Upper lobe of left lung (tissue), 6 donors: ENCODE data around the gene PXMP4. TPM values are rescaled to one million over a fixed set of nuclear protein-coding genes. Genes with fewer than 3 reads are reported as not detected.

ENCODE experiments used
- ATAC-seq, 2 donors: fragments of 200-7000 bp; cut with Tn5 transposase; one replicate each; pipeline ENCODE4 v1.9.1; 2022; ENCODE audit warnings: mild to moderate bottlenecking in 2 of 2, moderate library complexity in 2 of 2; ENCODE audit not compliant: low FRiP score in 2 of 2
- DNase-seq, 2 donors: peaks; one replicate each; pipeline ENCODE4 v3.0.0-alpha.2; 2019 to 2020
- H3K27ac ChIP-seq, 4 donors: fragments of 200-600 bp; sonication (generic); one replicate each; pipeline ENCODE4 v1.5.1; 2016 to 2019
- H3K27me3 ChIP-seq, 4 donors: fragments of 200-600 bp; sonication (generic); one replicate each; pipeline ENCODE4 v1.5.1; 2017 to 2019
- H3K36me3 ChIP-seq, 4 donors: fragments of 200-600 bp; sonication (generic); one replicate each; pipeline ENCODE4 v1.5.1; 2016 to 2019
- H3K4me1 ChIP-seq, 4 donors: fragments of 200-600 bp; sonication (generic); one replicate each; pipeline ENCODE4 v1.5.1; 2018 to 2019
- H3K4me3 ChIP-seq, 4 donors: fragments of 200-600 bp; sonication (generic); one replicate each; pipeline ENCODE4 v1.5.1; 2017 to 2019; ENCODE audit warnings: mild to moderate bottlenecking in 2 of 4, moderate library complexity in 1 of 4
- H3K9me3 ChIP-seq, 4 donors: fragments of 200-600 bp; sonication (generic); one replicate each; pipeline ENCODE4 v1.5.1; 2018 to 2019
- EP300 ChIP-seq, 4 donors: sonication (generic); formaldehyde crosslinking; IDR thresholded peaks; one replicate each; pipeline ENCODE4 v1.5.1; 2017; ENCODE audit warnings: antibody characterized with exemption in 4 of 4, control low read depth in 2 of 4
- POLR2A ChIP-seq, 4 donors: fragments of 450-650 bp; IDR thresholded peaks; one replicate each; pipeline ENCODE4 v1.5.1; 2016 to 2017; ENCODE audit warnings: antibody characterized with exemption in 4 of 4, mild to moderate bottlenecking in 2 of 4
- POLR2AphosphoS5 ChIP-seq, 2 donors: sonication (generic); formaldehyde crosslinking; IDR thresholded peaks; one replicate each; pipeline ENCODE4 v1.5.1; 2017; ENCODE audit warnings: antibody characterized with exemption in 2 of 2
- WGBS, 2 donors: methylation state at CpG; one replicate each; pipeline ENCODE4 v1.1.5; 2017 to 2018; 5-methylcytosine and 5-hydroxymethylcytosine counted together
- total RNA-seq, 6 donors: library from RNA; depleted of rRNA in 4 of 6; stranded (reverse); fragments of >200 nt in 4 of 6; gene quantifications; one replicate each; pipeline versions ENCODE4 v1.1.0 to v1.2.1, GENCODE V29; 2016 to 2021
- TF ChIP-seq, protein P1 (sequence below), 6 experiments: fragments of 450-650 bp in 4 of 6; fragments of 200-600 bp in 2 of 6; sonication (generic) in 2 of 6; IDR thresholded peaks; one replicate each; pipeline ENCODE4 v1.5.1; 2016 to 2019; ENCODE audit warnings: antibody characterized with exemption in 6 of 6
- donor health status: DM: no; HTN: no; CAD: no; lungs with moderate emphysema.
- donor health status: DM: no; HTN: yes; CAD: no; lungs with severe emphysema.

PXMP4 gene
- total RNA-seq, 6 donors from 2014 or later = 18.4 to 80.2 (median 29.8) TPM

DNA sequence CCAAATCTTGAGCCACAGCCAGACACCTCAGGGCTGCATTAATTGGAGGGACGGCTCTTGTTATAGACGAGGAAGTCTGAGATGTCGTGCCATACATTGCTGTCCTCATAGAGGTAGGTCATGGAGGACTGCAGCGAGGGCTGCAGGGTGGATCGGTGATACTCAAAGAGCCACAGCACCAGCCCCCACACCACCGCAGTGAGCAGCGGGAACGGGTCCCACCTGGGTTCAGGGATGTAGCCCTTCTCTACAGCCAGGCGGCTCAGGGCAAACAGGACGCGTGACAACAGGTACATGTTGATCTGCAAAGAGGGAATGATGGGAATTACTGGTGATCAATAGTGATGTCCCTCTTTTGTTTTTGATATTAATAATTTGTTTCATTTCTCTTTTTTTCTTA is 12.4 kb downstream of the PXMP4 start:
- H3K27me3 ChIP-seq = no peaks in the 10 kb centered on the region
- ATAC-seq = no peak
- no peak overlapping the region for H3K27ac ChIP-seq
- peaks cover 15 to 43% (median 34%) of the 10 kb centered on the region in 4 donors for H3K36me3 ChIP-seq
- 86 to 87% methylated on average over 11 of the region's 11 CpGs for WGBS, 2 donors
- peaks cover 2 to 27% (median 11%) of the 10 kb centered on the region in 4 donors for H3K4me1 ChIP-seq
- no peak overlapping the region for H3K4me3 ChIP-seq
- no peak for DNase-seq
- TF ChIP-seq EP300 (IDR thresholded peaks at IDR 0.05) (no peak), POLR2A (IDR thresholded peaks at IDR 0.05) (no peak), POLR2AphosphoS5 (IDR thresholded peaks at IDR 0.05) (no peak)
- TF ChIP-seq, protein P1, sequence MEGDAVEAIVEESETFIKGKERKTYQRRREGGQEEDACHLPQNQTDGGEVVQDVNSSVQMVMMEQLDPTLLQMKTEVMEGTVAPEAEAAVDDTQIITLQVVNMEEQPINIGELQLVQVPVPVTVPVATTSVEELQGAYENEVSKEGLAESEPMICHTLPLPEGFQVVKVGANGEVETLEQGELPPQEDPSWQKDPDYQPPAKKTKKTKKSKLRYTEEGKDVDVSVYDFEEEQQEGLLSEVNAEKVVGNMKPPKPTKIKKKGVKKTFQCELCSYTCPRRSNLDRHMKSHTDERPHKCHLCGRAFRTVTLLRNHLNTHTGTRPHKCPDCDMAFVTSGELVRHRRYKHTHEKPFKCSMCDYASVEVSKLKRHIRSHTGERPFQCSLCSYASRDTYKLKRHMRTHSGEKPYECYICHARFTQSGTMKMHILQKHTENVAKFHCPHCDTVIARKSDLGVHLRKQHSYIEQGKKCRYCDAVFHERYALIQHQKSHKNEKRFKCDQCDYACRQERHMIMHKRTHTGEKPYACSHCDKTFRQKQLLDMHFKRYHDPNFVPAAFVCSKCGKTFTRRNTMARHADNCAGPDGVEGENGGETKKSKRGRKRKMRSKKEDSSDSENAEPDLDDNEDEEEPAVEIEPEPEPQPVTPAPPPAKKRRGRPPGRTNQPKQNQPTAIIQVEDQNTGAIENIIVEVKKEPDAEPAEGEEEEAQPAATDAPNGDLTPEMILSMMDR (IDR thresholded peaks at IDR 0.05) = no peak
- H3K9me3 ChIP-seq = no peaks in the 10 kb centered on the region

DNA sequence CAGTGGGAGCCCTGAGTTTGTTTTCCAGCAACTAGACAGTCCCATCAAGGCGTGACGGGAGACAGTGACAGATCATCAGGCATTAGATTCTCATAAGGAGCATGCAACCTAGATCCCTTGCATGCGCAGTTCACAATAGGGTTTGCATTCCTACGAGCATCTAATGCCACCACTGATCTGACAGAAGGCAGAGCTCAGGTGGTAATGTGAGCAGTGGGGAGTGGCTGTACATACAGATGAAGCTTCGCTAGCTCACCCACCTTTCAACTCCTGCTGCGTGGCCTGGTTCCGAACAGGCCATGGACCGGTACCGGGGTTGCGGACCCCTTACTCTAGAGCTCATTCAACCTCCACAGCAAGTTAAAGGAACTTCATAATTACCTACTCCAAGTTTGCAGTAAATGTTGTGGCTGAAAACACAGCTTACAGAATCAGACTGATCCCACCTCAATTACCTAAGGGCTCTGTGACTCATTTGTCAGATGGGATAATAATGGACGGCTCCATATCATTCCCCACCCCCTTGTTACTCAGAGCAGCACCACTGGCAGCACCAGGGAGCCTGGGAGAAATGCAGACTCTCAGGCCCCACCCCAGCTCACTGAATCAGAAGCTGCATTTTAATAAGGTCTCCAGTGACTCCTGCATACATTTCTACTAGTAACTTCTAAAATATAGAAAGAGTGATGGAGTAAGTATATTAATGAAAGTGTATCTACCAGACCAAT is 15.7 kb downstream of the PXMP4 start:
- Histone ChIP-seq H3K27ac (no peak overlapping the region), H3K9me3 (no peaks in the 10 kb centered on the region), H3K4me1 (peaks cover under 1 to 14% (median 4%) of the 10 kb centered on the region in 4 donors), H3K36me3 (peaks cover 5 to 21% (median 17%) of the 10 kb centered on the region in 4 donors), H3K4me3 (no peak overlapping the region), H3K27me3 (no peaks in the 10 kb centered on the region)
- TF ChIP-seq POLR2AphosphoS5 (IDR thresholded peaks at IDR 0.05) (no peak), POLR2A (IDR thresholded peaks at IDR 0.05) (no peak), EP300 (IDR thresholded peaks at IDR 0.05) (no peak)
- TF ChIP-seq, protein P1 (IDR thresholded peaks at IDR 0.05) = no peak
- no peak for ATAC-seq
- 96 to 98% methylated on average over 11 of the region's 11 CpGs for whole genome bisulfite sequencing, 2 donors
- no peak for DNase-seq

DNA sequence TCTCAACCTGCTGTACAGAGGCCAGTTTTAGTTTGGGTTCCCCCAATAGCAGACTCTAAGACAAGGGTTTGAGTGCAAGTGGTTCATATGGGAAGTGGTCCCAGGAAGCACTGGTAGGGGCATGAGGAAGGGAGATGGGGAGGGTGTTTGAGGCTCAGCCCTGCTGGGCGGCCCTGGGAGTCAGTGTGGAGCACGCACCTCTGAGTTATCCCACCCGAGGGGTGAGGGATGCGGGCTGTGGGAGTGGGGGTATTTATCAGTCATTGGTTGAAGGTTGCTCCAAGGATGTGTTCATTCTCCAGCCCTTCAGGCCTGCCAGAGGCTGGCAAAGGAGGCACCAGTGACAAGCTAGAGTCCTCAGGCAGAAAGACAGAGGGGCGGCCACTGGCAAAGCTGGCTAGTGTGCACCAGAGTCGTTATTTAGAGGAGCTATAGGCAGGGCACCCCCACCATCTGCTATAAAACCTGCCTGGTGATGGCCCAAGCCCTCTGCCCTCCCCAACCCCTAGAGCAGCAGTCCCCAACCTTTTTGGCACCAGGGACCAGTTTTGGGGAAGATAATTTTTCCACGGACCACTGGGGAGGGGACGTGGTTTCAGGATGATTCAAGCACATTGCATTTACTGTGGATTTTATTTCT is 16.5 kb downstream of the PXMP4 start:
- 96 to 97% methylated on average over 6 to 8 of the region's 8 CpGs for WGBS, 2 donors
- TF ChIP-seq POLR2AphosphoS5 (IDR thresholded peaks at IDR 0.05) = no peak
- no peak for TF ChIP-seq EP300 (IDR thresholded peaks at IDR 0.05)
- TF ChIP-seq POLR2A (IDR thresholded peaks at IDR 0.05) = no peak
- TF ChIP-seq, protein P1 (IDR thresholded peaks at IDR 0.05) = no peak
- ATAC-seq = no peak

DNA sequence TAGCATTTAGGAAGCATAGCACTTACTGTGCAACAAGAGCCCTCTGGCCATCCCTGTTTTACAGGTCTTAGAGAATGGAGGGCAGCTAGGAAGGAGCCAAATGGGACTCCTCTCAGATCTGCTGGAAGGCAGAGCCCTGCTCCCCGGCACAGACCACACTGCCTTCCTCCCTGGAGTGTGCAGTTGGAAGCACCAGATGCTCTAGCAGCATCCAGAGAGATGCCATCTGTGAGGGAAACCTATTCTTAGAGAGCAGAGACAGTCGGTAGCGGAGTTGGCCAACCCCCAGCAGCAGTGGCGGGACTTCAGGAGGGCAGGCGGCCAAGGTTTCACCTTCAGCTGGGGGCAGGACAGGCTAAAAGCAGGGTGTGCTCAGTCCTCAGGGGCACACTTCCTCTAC is 17.2 kb downstream of the PXMP4 start:
- 50 to 57% methylated on average over 5 of the region's 5 CpGs for WGBS, 2 donors

More for the DNA sequence above, 16.5 kb downstream of the PXMP4 start:
- H3K4me3 ChIP-seq = no peak overlapping the region
- peaks cover 5 to 21% (median 17%) of the 10 kb centered on the region in 4 donors for H3K36me3 ChIP-seq
- H3K9me3 ChIP-seq = no peaks in the 10 kb centered on the region
- no peaks in the 10 kb centered on the region for H3K27me3 ChIP-seq
- H3K4me1 ChIP-seq = peaks cover 0 to 12% (median 4%) of the 10 kb centered on the region in 4 donors
- H3K27ac ChIP-seq = no peak overlapping the region
- no peak for DNase-seq

More for the DNA sequence above, 17.2 kb downstream of the PXMP4 start:
- peak overlapping the region in 1 of 4 donors; percentile 17 for H3K27ac ChIP-seq
- no peak overlapping the region for H3K4me3 ChIP-seq
- no peaks in the 10 kb centered on the region for H3K9me3 ChIP-seq
- ATAC-seq (no peak), DNase-seq (no peak)
- H3K27me3 ChIP-seq = no peaks in the 10 kb centered on the region
- peaks cover 5 to 21% (median 17%) of the 10 kb centered on the region in 4 donors for H3K36me3 ChIP-seq
- TF ChIP-seq, protein P1 (IDR thresholded peaks at IDR 0.05) = no peak
- TF ChIP-seq POLR2A (IDR thresholded peaks at IDR 0.05) = no peak
- TF ChIP-seq EP300 (IDR thresholded peaks at IDR 0.05) = no peak
- TF ChIP-seq POLR2AphosphoS5 (IDR thresholded peaks at IDR 0.05) = no peak
- H3K4me1 ChIP-seq = peaks cover 0 to 12% (median 4%) of the 10 kb centered on the region in 4 donors
